Heart left ventricle (tissue), 16 donors: ENCODE measurements around the gene TRPM3. TPM values are rescaled to one million over a fixed set of nuclear protein-coding genes. Genes with fewer than 3 reads are reported as not detected.

Source experiments
- ATAC-seq, 4 donors: fragments of 200-7000 bp; cut with Tn5 transposase; one replicate each; pipeline ENCODE4 v1.9.1; 2020 to 2022; ENCODE audit warnings: moderate library complexity in 4 of 4, mild to moderate bottlenecking in 3 of 4, moderate number of reproducible peaks in 1 of 4
- DNase-seq, 5 donors: peaks; one replicate each; pipeline ENCODE4 v3.0.0-alpha.2; 2020
- H3K27ac ChIP-seq, 12 donors: fragments of 200-600 bp; sonication (generic) in 4 of 12; one replicate each; pipeline versions ENCODE4 v1.5.0 to v1.8.0; 2016 to 2022; ENCODE audit warnings: mild to moderate bottlenecking in 2 of 12
- H3K27me3 ChIP-seq, 9 donors: fragments of 200-600 bp; sonication (generic) in 2 of 9; one replicate each; pipeline versions ENCODE4 v1.5.1 to v1.8.0; 2016 to 2022; ENCODE audit warnings: mild to moderate bottlenecking in 3 of 9
- H3K36me3 ChIP-seq, 9 donors: fragments of 200-600 bp; sonication (generic) in 2 of 9; one replicate each; pipeline versions ENCODE4 v1.5.0 to v1.8.0; 2018 to 2022; ENCODE audit warnings: mild to moderate bottlenecking in 2 of 9
- H3K4me1 ChIP-seq, 12 donors: fragments of 200-600 bp; sonication (generic) in 4 of 12; one replicate each; pipeline versions ENCODE4 v1.5.0 to v1.8.0; 2016 to 2022; ENCODE audit warnings: mild to moderate bottlenecking in 3 of 12
- H3K4me3 ChIP-seq, 12 donors: fragments of 200-600 bp; sonication (generic) in 4 of 12; one replicate each; pipeline versions ENCODE4 v1.5.0 to v1.8.0; 2017 to 2022; ENCODE audit warnings: mild to moderate bottlenecking in 9 of 12, moderate library complexity in 4 of 12
- H3K9me3 ChIP-seq, 12 donors: fragments of 200-600 bp; sonication (generic) in 4 of 12; one replicate each; pipeline versions ENCODE4 v1.5.0 to v1.8.0; 2016 to 2022; ENCODE audit warnings: mild to moderate bottlenecking in 1 of 12
- CTCF ChIP-seq, 12 donors: fragments of 200-600 bp; sonication (generic) in 4 of 12; IDR thresholded peaks; one replicate each; pipeline versions ENCODE4 v1.5.0 to v1.8.0; 2018 to 2022; ENCODE audit warnings: antibody characterized with exemption in 12 of 12, mild to moderate bottlenecking in 5 of 12
- POLR2A ChIP-seq, 2 donors: fragments of 450-650 bp; IDR thresholded peaks; one replicate each; pipeline ENCODE4 v1.6.1; 2017; ENCODE audit warnings: antibody characterized with exemption in 2 of 2, mild to moderate bottlenecking in 2 of 2, moderate library complexity in 2 of 2
- WGBS, 4 donors: extraction: QIAGEN DNeasy Blood & Tissue Kit in 2 of 4; methylation state at CpG; one replicate each; pipeline versions ENCODE4 v1.1.5 to v1.1.7; 2013 to 2018; 5-methylcytosine and 5-hydroxymethylcytosine counted together
- intact Hi-C, 10 donors: fragments of 100-400 bp; cut with DNase I; formaldehyde crosslinking; loops; one replicate each; pipeline versions ENCODE4 v1.11.1 to v1.14.2; 2022
- polyA plus RNA-seq, 2 donors: library from polyadenylated mRNA; stranded (reverse); fragments of 200-250 nt; gene quantifications; one replicate each; pipeline ENCODE4 v1.2.3, GENCODE V29; 2013
- total RNA-seq, 9 donors: library from RNA; depleted of rRNA in 2 of 9; stranded (reverse); fragments of >200 nt in 2 of 9; fragmentation: NEBNext Ultra II Directional in 3 of 9; extraction: Animal tissue kit (Norgen Biotek cat#: 25700) in 3 of 9; gene quantifications; one replicate each; pipeline versions ENCODE4 v1.1.0 to v1.2.4, GENCODE V29; 2016 to 2023
- donor health status: ischemic (EF 13 %, LVEDD 7.1; RV severe dilation, severe dysfunction).
- donor health status: healthy with polysubstance abuse.
- donor health status: DM: no; HTN: yes; CAD: no.
- donor health status: DM: no; HTN: no; CAD: no.
- donor health status: ischemic (EF 25% LVEDD 6.9; RV normal size, moderate dysfunction).
- donor health status: ischemic (EF 25% LVEDD 5.7; RV mildly dilated, moderate dysfunction).
- donor health status: healthy.
- donor health status: DM: yes; HTN: yes; CAD: no.
- donor health status: ischemic (EF 35%, LVEDD 5.7; RV mildly dilated, moderate dysfunction).
- donor health status: nonischemic (EF 11% LVEDD 7.7; RV severe dilation, severe dysfunction).
- donor health status: DM: yes; HTN: yes; CAD: no.
- donor health status: PGD.
- donor health status: ischemic (EF 29% LVEDD 5.4; RV normal size, mild dysfunction).
- donor health status: nonischemic (EF 23%, LVEDD 6.1; RV moderate dilation, normal function).

The TRPM3 gene
- total and polyA plus RNA-seq, 11 donors, result 0.02 to 0.91 (median 0.10) TPM; not detected in 1

GRCh38 chr9:70696694-70697335 lies 424.6 kb downstream of the TRPM3 start:
- Histone ChIP-seq H3K27ac (no peak overlapping the region), H3K36me3 (no peaks in the 10 kb centered on the region), H3K9me3 (no peaks in the 10 kb centered on the region), H3K27me3 (no peaks in the 10 kb centered on the region), H3K4me3 (no peak overlapping the region), H3K4me1 (no peaks in the 10 kb centered on the region)
- no peak for TF ChIP-seq CTCF (IDR thresholded peaks at IDR 0.05)
- no peak for TF ChIP-seq POLR2A (IDR thresholded peaks at IDR 0.05)
- 54 to 70% (median 59%) methylated on average over 6 of the region's 6 CpGs for WGBS, 4 donors
- intact Hi-C loops, result no loop called here
- ATAC-seq (no peak), DNase-seq (no peak)

- Histone ChIP-seq H3K4me3 (no peak overlapping the region), H3K4me1 (no peaks in the 10 kb centered on the region), H3K27ac (no peak overlapping the region), H3K36me3 (no peaks in the 10 kb centered on the region), H3K9me3 (no peaks in the 10 kb centered on the region), H3K27me3 (no peaks in the 10 kb centered on the region)
- ATAC-seq (no peak), DNase-seq (no peak)
- 79 to 85% (median 83%) methylated on average over 5 of the region's 5 CpGs for WGBS, 4 donors
- no peak for TF ChIP-seq POLR2A (IDR thresholded peaks at IDR 0.05)
- no peak for TF ChIP-seq CTCF (IDR thresholded peaks at IDR 0.05)
- intact Hi-C loops, result no loop called here
These were observed 426.7 kb downstream of the TRPM3 start for GRCh38 chr9:70694758-70695157.

GRCh38 chr9:70693186-70693585 lies 428.2 kb downstream of the TRPM3 start:
- H3K4me1 ChIP-seq, result no peaks in the 10 kb centered on the region
- H3K4me3 ChIP-seq, result no peak overlapping the region
- intact Hi-C loops, result no loop called here
- WGBS, 4 donors, result 87 to 100% (median 91%) methylated on average over 1 of the region's 1 CpG
- ATAC-seq, result no peak
- H3K36me3 ChIP-seq, result no peaks in the 10 kb centered on the region
- H3K9me3 ChIP-seq, result no peaks in the 10 kb centered on the region
- no peak for DNase-seq
- TF ChIP-seq CTCF (IDR thresholded peaks at IDR 0.05) (no peak), POLR2A (IDR thresholded peaks at IDR 0.05) (no peak)
- no peaks in the 10 kb centered on the region for H3K27me3 ChIP-seq
- H3K27ac ChIP-seq, result no peak overlapping the region

- ATAC-seq (no peak), DNase-seq (no peak)
- Histone ChIP-seq H3K36me3 (no peaks in the 10 kb centered on the region), H3K4me3 (no peak overlapping the region), H3K27ac (no peak overlapping the region), H3K4me1 (no peaks in the 10 kb centered on the region), H3K9me3 (no peaks in the 10 kb centered on the region), H3K27me3 (no peaks in the 10 kb centered on the region)
- TF ChIP-seq CTCF (IDR thresholded peaks at IDR 0.05) (no peak), POLR2A (IDR thresholded peaks at IDR 0.05) (no peak)
- 91 to 96% (median 92%) methylated on average over 4 of the region's 4 CpGs for WGBS, 4 donors
- intact Hi-C loops, result no loop called here
These were observed 429.0 kb downstream of the TRPM3 start for GRCh38 chr9:70692431-70692830.
